ENCODE measurements around the gene DCLK1.
"Not testable (repeated sequence)": the region's sequence is repeated elsewhere in the genome, so short reads cannot be mapped to it uniquely, and the experiment has no call there.

DCLK1 gene

DNA sequence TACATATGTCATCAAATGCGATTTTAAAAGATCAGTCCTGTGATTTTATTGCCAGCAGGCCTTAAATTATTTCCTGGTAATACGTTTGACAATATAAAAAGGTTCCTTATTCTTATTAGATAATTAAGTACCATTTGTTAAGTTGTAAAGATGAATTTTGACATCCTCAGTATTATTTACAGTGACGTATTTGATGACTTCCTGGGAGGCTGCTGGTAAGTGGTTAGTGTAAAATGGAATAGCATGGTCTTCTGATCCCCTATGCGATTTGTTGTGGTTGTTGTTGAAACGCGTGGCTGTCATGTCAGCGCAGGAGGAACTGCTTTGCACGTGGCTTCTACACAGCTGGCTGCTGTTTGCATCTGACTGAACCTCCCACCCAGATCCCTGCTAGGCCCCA lies 99.7 kb downstream of the DCLK1 start:
- DNase-seq: no peak

GRCh38 chr13:36030670-36031331 lies 100.4 kb downstream of the DCLK1 start:
- DNase-seq: no peak

DNA sequence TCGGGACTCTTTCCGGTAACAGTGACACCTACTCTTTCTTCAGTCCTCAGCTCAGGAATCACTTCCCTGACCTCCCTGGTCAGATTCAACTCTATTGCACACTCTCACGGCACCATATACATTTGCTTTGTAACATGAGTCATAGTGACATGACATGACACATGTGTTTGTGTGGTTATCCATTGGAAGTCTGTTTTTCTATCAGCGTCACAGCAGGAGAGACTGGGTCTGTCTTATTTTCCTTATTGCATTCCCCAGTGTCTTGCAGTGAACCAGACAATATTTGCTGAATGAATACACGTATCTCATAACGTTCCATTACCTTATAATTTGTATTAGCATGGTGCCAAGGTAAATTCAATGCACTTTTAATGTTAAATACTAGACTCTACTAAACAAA lies 102.0 kb downstream of the DCLK1 start:
- DNase-seq: no peak

- no peak for DNase-seq
Measured at GRCh38 chr13:36028359-36029025, 102.7 kb downstream of the DCLK1 start.

- DNase-seq: no peak
Measured at GRCh38 chr13:36026531-36026930, 104.7 kb downstream of the DCLK1 start.

- no peak for DNase-seq
Measured at GRCh38 chr13:36014763-36015162, 116.4 kb downstream of the DCLK1 start.

GRCh38 chr13:36006894-36007675 lies 124.1 kb downstream of the DCLK1 start:
- DNase-seq: no peak

DNA sequence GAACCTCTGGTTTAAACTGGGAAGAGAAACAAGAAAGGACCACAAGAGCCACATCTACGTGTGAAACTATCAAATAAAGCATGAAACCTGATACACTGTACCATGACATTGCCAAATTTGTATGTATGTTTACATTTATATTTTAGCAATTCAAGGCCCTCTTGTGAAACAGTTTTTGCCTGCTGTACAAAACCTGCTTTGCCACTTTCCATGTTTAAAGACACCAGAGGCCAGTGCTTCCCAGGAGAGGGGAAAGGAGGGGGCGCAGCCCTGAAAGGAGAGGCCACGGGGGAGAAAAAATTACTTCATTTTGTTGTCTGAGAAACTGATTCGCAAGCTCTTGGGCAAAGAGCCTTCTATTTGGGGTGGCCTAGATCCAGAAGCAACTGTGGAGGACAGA lies 124.8 kb downstream of the DCLK1 start:
- no peak for DNase-seq

- DNase-seq: no peak
Measured at GRCh38 chr13:36001561-36001960, 129.6 kb downstream of the DCLK1 start.

DNA sequence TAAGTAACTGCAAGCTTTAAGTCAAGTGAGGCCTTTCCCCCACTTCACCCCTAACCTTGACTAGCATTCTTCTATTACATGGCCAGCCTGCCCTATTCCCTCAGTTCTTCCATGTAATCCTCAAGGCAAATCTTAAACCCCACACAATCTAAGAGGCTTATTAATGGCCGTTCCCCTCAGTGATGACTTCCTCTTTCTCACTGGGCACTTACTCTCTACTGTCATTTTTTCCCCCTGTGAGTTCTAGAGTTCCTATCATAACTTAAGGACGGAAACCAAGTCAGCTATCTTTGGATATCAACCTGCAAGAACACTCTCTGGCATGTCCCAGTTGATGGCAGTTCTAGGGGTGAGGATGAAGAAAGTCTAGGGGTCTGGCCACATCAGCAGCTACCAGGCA lies 131.2 kb downstream of the DCLK1 start:
- no peak for DNase-seq

GRCh38 chr13:35996360-35996759 lies 134.8 kb downstream of the DCLK1 start:
- no peak for DNase-seq

- no peak for DNase-seq
Measured at GRCh38 chr13:35995136-35995535, 136.0 kb downstream of the DCLK1 start.

DNA sequence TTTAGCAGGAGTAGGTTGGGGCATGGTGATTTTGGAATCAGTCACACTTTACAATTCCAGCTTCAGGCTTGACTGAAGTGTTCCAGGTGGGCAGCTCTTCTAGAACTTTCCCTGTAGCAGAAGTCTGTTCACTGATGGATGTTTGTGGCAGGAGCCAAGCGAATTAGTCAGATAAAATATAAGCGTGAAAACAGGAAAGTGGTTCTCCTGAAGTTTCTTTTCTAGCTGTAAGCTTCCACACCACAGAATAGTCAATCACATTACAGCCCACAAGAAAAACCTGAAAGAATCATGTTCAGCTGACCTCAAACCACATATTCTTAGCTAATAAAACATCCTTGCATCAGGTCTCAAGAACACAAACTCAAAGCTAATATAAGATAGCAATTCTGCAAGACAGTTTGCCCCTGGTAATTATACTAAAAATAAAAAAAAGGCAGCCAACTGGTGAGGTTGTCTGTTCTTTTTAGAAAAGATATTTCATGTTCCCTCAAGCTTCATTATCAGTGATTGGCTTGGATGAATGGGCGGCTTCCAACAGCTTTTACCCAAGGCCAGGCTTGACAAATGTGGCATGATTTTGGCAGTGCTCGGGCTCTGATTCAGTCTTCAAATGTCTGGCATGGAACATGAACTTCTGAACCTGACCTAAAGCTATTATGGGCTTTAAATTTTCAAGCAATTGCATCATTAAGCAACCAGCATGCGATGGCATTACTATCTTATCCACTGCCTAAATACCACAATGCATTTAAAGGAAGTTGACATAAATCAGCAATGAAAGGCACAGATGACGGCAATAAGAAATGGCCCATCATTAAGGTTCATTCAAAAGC lies 136.8 kb downstream of the DCLK1 start:
- DNase-seq: no peak

- no peak for DNase-seq
Measured at GRCh38 chr13:35993686-35994085, 137.5 kb downstream of the DCLK1 start.

DNA sequence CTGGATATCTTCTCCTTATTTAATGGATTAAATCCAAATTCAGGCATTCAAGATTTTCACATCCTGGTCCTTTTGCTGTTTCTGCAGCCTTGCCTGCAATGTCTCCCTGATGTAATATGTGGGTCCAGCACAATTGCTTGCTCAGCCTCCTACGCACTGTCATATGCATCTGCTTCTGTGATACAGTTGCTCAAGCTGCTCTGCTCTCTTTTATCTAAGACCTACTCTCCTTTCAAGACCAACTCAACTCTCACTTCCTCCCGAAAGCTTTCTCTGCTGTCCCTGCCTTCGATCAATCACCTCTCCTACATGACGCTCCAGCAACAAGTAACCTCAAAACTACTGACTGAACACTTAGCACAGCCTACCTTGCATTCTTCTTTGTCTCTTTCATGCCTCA lies 138.2 kb downstream of the DCLK1 start:
- DNase-seq: no peak

- no peak for DNase-seq
Measured at GRCh38 chr13:35990196-35990595, 141.0 kb downstream of the DCLK1 start.

DNA sequence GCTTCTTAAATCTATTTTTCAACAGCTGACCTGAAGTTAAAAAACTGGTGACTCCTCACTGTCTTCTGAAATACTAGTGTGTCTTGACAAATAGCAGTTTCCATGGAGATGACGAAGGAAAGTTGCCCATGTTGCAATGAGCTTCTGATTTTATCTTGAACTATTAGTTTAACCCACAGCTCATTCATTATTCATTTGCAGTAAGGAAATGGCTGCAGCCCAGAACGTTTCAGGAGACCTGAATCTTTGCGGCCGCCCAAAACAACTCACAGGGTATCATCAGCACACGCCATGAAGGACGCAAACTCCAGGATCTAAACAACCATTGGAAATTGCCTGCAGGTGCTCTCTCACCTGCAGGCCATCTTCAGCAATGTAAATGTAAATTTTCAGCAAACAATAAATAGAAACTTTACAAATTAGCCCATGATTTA lies 142.5 kb downstream of the DCLK1 start:
- no peak for DNase-seq

- DNase-seq: no peak
Measured at GRCh38 chr13:35987572-35988513, 143.3 kb downstream of the DCLK1 start.

DNA sequence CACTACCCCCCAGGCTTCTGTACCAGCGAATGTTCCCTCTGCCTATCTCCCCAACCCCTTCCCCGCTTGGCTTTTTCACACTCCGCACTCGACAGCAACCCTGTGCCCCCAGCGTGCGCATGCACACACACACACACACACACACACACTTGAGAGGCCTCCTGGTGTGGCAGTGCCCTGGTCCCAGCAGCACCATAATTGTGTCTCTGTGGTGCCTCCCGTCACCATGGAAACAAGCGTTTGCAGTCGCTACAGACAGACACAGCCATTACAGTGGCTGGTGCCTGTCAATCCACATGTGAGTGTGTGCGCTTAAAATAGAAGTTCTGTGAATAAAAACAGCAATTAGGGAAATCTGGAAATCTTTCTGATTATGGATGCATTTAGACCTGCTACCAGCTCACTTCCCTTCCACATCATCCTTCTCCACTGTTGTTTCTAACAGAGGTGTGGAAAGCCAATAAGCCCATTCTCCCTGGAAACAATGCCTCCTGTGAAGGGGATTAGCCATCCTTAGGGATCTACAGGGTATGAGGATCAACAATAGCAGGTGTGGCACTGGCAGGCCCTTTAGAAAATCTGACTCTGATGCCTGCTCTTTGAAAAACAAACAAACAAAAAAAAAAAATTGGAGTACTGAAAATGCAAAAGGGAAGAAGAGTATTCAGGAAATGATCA lies 146.3 kb downstream of the DCLK1 start:
- DNase-seq: no peak

DNA sequence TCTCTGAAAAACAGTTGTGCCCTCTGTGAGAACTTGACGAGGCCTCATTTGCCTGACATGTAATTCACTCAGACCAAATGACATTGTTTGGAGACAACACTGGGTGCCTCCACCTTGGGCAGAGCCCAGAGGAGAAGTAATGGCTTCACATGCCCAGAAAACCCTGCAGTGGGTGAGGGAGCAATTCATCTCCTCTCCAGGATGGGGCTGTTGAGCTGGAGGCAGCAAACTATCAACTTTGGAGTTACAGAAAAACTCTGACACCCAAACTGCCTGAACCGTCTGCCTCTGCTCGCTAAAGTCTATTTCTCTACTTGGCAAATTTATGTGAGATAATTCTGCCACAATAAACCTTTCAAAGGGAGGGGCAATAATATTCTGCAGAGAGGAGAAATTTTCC lies 146.9 kb downstream of the DCLK1 start:
- no peak for DNase-seq

DNA sequence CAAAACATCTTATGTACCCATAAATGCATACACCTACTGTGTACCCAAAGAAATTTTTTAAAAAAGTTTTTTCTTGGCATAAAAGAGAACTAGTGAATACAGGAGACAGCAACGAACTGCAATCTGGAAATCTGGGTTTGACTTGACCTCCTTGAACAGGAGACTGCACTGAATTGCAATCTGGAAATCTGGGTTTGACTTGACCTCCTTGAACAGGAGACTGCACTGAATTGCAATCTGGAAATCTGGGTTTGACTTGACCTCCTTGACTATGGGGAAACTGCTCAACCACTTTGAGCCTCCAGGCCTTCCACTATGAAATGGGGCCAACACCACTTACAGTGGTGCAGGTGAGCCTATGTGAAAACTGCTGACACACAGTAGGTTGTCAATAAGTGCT lies 147.5 kb downstream of the DCLK1 start:
- DNase-seq: not testable (repeated sequence)

Data from CD4-positive, alpha-beta T cell treated with Interferon gamma for 1 hour (primary cell).